ENCODE measurements around the gene SMYD3. TPM values are rescaled to one million over a fixed set of nuclear protein-coding genes. Genes with fewer than 3 reads are reported as not detected.

The SMYD3 gene
- total and polyA plus RNA-seq, 9 of the 15 experiments (the other 6 are each of a cell fraction or from before 2014, with no cell fraction given) = 128 to 440 (median 197) TPM

DNA sequence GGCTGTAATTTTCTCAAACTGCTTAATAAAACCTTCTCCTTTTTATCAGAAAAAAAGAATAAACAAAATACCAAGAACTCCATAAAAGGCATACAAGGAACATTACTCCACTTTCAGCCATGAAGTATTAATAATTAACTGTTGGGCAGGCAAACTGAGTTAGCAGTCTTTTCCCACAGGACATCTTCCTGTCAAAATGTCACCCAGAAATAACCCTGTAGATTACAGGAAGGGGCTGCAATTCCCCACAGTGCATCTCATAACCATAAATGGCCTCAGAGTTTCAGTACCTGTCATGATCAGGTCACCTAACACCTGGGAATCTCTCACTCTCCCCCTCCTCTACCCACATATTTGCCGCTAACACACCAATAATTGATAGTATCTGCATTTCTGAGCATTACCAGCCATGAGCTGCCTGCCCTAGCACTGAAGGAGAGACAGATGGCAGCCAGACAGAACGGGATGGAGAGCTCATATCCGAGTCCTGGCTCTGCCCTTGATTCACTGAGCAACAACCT, 475.0 kb downstream of the SMYD3 start:
- in situ Hi-C loops (cut with MboI) = no loop called here
- no peaks in the 10 kb centered on the region for H3K9me3 ChIP-seq (replicated peaks; ENCODE audit: control insufficient read depth, insufficient read depth, low read depth, low read length)
- peaks cover 3 to 13% of the 10 kb centered on the region in 2 experiments; a peak in 4 of 5 replicates for H3K4me1 ChIP-seq (replicated peaks in 1 of 2; ENCODE audit: control insufficient read depth in 2 of 2, insufficient read depth in 2 of 2, low read length in 2 of 2)
- no peak overlapping the region for H3K4me3 ChIP-seq
- no peaks in the 10 kb centered on the region for H3K9me1 ChIP-seq (ENCODE audit: control insufficient read depth, insufficient read depth, low read length)
- no peak overlapping the region for H3K27ac ChIP-seq (ENCODE audit: extremely low read depth, low read depth, low read length)
- no peaks in the 10 kb centered on the region for H3K36me3 ChIP-seq (ENCODE audit: control insufficient read depth, insufficient read depth, low read length)
- no peak for TF ChIP-seq ZNF175 (CRISPR knock-in tag; IDR thresholded peaks at IDR 0.05; ENCODE audit: low read depth)
- TF ChIP-seq, protein P1, sequence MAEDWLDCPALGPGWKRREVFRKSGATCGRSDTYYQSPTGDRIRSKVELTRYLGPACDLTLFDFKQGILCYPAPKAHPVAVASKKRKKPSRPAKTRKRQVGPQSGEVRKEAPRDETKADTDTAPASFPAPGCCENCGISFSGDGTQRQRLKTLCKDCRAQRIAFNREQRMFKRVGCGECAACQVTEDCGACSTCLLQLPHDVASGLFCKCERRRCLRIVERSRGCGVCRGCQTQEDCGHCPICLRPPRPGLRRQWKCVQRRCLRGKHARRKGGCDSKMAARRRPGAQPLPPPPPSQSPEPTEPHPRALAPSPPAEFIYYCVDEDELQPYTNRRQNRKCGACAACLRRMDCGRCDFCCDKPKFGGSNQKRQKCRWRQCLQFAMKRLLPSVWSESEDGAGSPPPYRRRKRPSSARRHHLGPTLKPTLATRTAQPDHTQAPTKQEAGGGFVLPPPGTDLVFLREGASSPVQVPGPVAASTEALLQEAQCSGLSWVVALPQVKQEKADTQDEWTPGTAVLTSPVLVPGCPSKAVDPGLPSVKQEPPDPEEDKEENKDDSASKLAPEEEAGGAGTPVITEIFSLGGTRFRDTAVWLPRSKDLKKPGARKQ (CRISPR knock-in tag; IDR thresholded peaks at IDR 0.05) = no peak
- TF ChIP-seq ASH1L (IDR thresholded peaks at IDR 0.05; ENCODE audit: borderline replicate concordance, low read depth, partially characterized antibody) = no peak
- TF ChIP-seq, protein P2, sequence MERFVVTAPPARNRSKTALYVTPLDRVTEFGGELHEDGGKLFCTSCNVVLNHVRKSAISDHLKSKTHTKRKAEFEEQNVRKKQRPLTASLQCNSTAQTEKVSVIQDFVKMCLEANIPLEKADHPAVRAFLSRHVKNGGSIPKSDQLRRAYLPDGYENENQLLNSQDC (CRISPR knock-in tag; IDR thresholded peaks at IDR 0.05) = no peak
- no peak for TF ChIP-seq RAD51 (IDR thresholded peaks at IDR 0.05; ENCODE audit: borderline replicate concordance, low read depth)
- no peak for TF ChIP-seq ZBTB1 (CRISPR knock-in tag; IDR thresholded peaks at IDR 0.05; ENCODE audit: borderline replicate concordance, low read depth)
- TF ChIP-seq MTA2 (IDR thresholded peaks at IDR 0.05; ENCODE audit: low read depth) = no peak
- no peak for TF ChIP-seq PHB2 (IDR thresholded peaks at IDR 0.05; ENCODE audit: low read depth)
- TF ChIP-seq NR2F6 (CRISPR knock-in tag; IDR thresholded peaks at IDR 0.05) = no peak
- no peak for TF ChIP-seq ETV1 (tag; conservative IDR thresholded peaks at IDR 0.05; ENCODE audit: low read depth)
- WGBS (ENCODE audit: insufficient coverage, low coverage, missing lambda C conversion rate) = 40% methylated on average over 3 of the region's 3 CpGs
- no TSS peak for BruUV-seq (replicated peaks)
- no peaks in the 10 kb centered on the region for H3K27me3 ChIP-seq (ENCODE audit: control insufficient read depth in 2 of 2, insufficient read depth in 2 of 2, low read length in 2 of 2)
- no peak for DNase-seq (ENCODE audit: extremely low read depth in 1 of 4, low spot score in 3 of 4)
- intact Hi-C loops (cut with micrococcal nuclease) = loop anchor here (5.0 kb wide), 1 partner anchor 80 kb away; no protein-coding TSS in a partner anchor
- H3K9ac ChIP-seq (ENCODE audit: insufficient read depth in 1 of 2, low read depth in 2 of 2, low read length in 2 of 2) = no peak overlapping the region
- ChIA-PET CTCF (ENCODE audit: low intra/inter-chr PET ratio) (no interaction called here), POLR2A (interaction anchor here (0.9 kb wide), 1 partner anchor 218 kb away, joined by 3 read pairs; no protein-coding TSS in a partner anchor)
- no peaks in the 10 kb centered on the region for H3K79me2 ChIP-seq (ENCODE audit: control insufficient read depth, insufficient read depth, low read length)
- H4K20me1 ChIP-seq (replicated peaks; ENCODE audit: control insufficient read depth, insufficient read depth, low read length) = no peaks in the 10 kb centered on the region
- no peak overlapping the region for H2AFZ ChIP-seq (ENCODE audit: low read depth, low read length)
- ATAC-seq = no peak
- no peak for FAIRE-seq
- no peak overlapping the region for H3K4me2 ChIP-seq (ENCODE audit: insufficient read depth, low read length)

All from K562 (cell line).